ENCODE data around the gene VWA2. TPM values are rescaled to one million over a fixed set of nuclear protein-coding genes. Genes with fewer than 3 reads are reported as not detected.

The VWA2 gene
- total RNA-seq, 1 donor from 2014 or later: not detected

GRCh38 chr10:114327537-114328440 is 88.7 kb downstream of the VWA2 start:
- H3K9me3 Mint-ChIP-seq: no peaks in the 10 kb centered on the region
- H3K4me1 Mint-ChIP-seq: no peaks in the 10 kb centered on the region
- no peak for ATAC-seq (ENCODE audit: low read depth)
- intact Hi-C loops (cut with micrococcal nuclease): no loop called here
- H3K36me3 Mint-ChIP-seq (ENCODE audit: low read depth): no peaks in the 10 kb centered on the region
- ChIA-PET POLR2A (no interaction called here), CTCF (interaction anchor here (1.3 kb wide), 1 partner anchor 23 kb away, joined by 4 read pairs; no protein-coding TSS in a partner anchor)
- H3K4me3 Mint-ChIP-seq: no peak overlapping the region
- H3K27me3 Mint-ChIP-seq: peaks cover 8% of the 10 kb centered on the region
- H3K27ac Mint-ChIP-seq: no peak overlapping the region
- no peak for TF ChIP-seq CTCF (IDR thresholded peaks at IDR 0.05)
- no peak for DNase-seq

GRCh38 chr10:114328441-114328812 is 89.4 kb downstream of the VWA2 start:
- no peak overlapping the region for H3K4me3 Mint-ChIP-seq
- no peak for ATAC-seq (ENCODE audit: low read depth)
- ChIA-PET POLR2A (no interaction called here), CTCF (interaction anchor here (1.3 kb wide), 1 partner anchor 24 kb away, joined by 4 read pairs; no protein-coding TSS in a partner anchor)
- peaks cover 8% of the 10 kb centered on the region for H3K27me3 Mint-ChIP-seq
- no peaks in the 10 kb centered on the region for H3K36me3 Mint-ChIP-seq (ENCODE audit: low read depth)
- no peak overlapping the region for H3K27ac Mint-ChIP-seq
- no peak for TF ChIP-seq CTCF (IDR thresholded peaks at IDR 0.05)
- H3K9me3 Mint-ChIP-seq: no peaks in the 10 kb centered on the region
- intact Hi-C loops (cut with micrococcal nuclease): no loop called here
- no peak for DNase-seq
- no peaks in the 10 kb centered on the region for H3K4me1 Mint-ChIP-seq

DNA sequence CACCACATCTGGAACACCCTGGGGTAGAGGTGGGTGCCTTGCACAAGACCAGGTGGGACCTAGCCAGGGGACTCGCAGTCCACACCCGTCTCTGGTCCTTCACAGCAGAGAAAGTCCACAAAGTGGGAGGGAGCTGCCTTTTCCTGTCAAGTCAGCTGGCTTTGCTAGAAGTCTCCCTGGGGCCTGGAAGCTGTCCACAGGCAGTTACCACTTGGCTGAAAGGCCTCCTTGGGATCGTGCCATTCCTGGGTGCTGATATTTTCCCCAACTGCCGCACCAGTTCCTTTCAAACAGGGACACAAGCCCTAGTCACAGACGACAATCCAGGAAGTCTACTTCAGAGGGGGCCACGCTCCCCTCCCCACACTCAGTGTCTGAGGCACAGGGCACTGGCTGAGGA is 89.8 kb downstream of the VWA2 start:
- ATAC-seq (ENCODE audit: low read depth) (no peak), DNase-seq (no peak)
- ChIA-PET POLR2A (no interaction called here), CTCF (no interaction called here)
- H3K4me3 Mint-ChIP-seq: no peak overlapping the region
- H3K9me3 Mint-ChIP-seq: no peaks in the 10 kb centered on the region
- no peak for TF ChIP-seq CTCF (IDR thresholded peaks at IDR 0.05)
- H3K27me3 Mint-ChIP-seq: peaks cover 8% of the 10 kb centered on the region
- no peaks in the 10 kb centered on the region for H3K36me3 Mint-ChIP-seq (ENCODE audit: low read depth)
- H3K4me1 Mint-ChIP-seq: no peaks in the 10 kb centered on the region
- H3K27ac Mint-ChIP-seq: no peak overlapping the region
- intact Hi-C loops (cut with micrococcal nuclease): no loop called here

DNA sequence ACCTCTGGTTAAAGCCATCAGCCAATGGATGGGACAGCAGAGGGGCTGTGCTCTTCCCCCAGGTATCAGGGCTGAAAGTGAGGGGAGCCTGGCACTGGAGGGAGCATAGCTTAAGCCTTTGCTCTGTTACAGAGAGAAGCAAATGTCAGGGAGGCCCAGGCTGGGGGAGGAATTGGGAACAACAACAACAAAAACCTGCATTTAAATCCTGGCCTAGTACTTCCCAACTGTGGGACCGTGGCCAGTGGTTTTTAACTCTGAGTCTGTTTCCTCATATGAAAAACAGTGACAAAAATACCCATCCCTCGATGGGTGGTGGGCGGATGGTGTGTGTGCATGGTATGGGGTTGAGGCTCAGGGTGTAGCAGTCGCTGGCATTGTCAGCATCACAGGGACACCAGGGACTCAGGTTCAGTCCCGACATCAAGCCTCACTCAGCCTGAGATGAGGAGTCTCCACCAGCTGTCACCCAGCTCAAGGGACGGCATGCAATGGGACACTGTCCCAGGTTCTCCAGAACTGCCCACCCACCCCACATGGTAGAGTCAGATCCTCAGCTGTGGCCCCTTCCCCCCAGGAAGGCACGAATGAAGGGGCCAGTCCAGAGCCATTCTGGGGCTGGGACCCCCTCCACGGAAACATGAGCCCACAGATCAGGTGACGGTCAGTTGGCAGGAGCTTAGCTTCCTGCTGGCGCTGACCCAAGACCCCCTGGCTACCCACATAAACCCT is 90.7 kb downstream of the VWA2 start:
- intact Hi-C loops (cut with micrococcal nuclease): no loop called here
- DNase-seq: no peak
- H3K4me3 Mint-ChIP-seq: no peak overlapping the region
- ATAC-seq (ENCODE audit: low read depth): no peak
- no peaks in the 10 kb centered on the region for H3K4me1 Mint-ChIP-seq
- no peak overlapping the region for H3K27ac Mint-ChIP-seq
- POLR2A ChIA-PET: no interaction called here
- H3K9me3 Mint-ChIP-seq: no peaks in the 10 kb centered on the region
- H3K36me3 Mint-ChIP-seq (ENCODE audit: low read depth): no peaks in the 10 kb centered on the region
- CTCF ChIA-PET: no interaction called here
- no peak for TF ChIP-seq CTCF (IDR thresholded peaks at IDR 0.05)
- peaks cover 8% of the 10 kb centered on the region for H3K27me3 Mint-ChIP-seq

Data from activated B cell treated with CpG ODN at 0.5 μM for 24 hours (primary cell).